Raji (cell line): ENCODE measurements around the gene PHLDB2.

Experiments used
- POLR2A ChIP-seq: IDR thresholded peaks from 2 replicates; pipeline ENCODE4 v1.6.1; 2011; ENCODE audit warnings: low read depth, low read length, control low read depth; ENCODE audit not compliant: insufficient read depth

Gene PHLDB2

DNA sequence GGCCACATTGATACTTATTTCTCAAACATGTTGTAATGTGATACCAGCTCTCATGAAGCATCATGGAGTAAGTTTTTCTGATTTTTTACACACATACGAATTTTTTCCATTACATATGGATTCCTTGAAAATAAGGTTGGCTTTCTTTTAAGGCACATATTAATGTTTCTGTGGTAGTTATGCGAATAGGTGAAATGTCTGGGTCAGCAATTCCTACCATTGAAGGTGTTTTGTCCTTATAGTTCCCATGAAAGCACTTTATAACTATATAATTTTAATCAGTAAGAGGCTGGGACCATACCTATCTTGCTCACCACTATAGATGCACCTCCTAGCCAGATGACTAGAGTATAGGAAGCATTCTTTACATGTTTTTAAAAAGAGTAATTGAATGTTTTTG lies 33.0 kb downstream of the PHLDB2 start:
- no peak for TF ChIP-seq POLR2A

DNA sequence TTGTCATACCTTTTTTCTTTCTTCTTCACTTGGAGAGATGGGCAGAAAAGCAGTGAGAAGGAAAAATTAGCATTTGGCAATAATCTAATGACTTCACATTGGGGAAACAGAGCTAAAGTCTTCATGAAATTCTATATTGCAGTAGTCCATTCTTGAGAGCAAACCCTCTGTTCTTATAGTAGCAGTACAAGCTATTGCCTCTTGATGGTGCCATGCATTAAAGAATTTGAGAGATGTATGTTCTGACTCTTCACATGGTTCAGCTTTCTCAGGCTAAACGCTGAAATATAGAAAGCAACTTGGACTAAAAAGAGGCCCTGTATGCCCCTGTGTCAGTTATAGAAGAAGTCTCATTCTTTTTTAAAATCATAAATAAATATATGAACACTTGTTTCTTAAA lies 36.0 kb downstream of the PHLDB2 start:
- TF ChIP-seq POLR2A: no peak

DNA sequence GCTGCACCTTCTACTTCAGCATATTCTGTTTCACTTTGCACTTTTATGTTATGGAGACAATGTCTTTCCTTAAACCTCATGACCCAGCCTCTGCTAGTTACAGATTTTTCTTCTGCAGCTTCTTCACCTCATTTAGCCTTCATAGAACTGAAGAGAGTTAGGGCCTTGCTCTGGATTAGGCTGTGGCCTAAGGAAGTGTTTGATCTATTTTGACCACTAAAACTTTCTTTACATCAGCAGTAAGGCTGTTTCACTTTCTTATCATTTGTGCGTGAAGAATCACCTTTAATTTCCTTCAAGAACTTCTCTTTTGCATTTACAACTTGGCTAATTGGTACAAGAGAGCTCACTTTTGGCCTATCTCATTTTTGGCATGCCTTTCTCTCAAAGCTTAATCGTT lies 40.9 kb downstream of the PHLDB2 start:
- TF ChIP-seq POLR2A: no peak

DNA sequence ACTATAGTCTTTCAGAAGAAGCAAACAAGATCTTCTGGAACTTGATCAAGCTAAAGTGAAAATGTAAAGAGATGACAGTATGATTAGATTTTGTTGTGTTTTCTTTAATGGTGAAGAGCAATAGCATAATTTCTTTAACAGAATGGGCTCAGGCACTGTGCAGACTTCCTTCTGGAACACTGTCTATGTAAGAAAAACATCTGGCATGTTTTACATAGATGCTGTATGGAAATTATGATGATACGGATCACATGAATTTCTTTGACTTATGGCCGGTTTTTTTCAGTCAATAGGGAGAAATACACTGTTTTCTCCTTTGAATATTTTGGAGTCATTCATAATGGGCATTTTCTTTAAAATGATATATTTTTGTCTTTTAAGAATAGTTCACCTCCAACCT lies 42.6 kb downstream of the PHLDB2 start:
- no peak for TF ChIP-seq POLR2A

DNA sequence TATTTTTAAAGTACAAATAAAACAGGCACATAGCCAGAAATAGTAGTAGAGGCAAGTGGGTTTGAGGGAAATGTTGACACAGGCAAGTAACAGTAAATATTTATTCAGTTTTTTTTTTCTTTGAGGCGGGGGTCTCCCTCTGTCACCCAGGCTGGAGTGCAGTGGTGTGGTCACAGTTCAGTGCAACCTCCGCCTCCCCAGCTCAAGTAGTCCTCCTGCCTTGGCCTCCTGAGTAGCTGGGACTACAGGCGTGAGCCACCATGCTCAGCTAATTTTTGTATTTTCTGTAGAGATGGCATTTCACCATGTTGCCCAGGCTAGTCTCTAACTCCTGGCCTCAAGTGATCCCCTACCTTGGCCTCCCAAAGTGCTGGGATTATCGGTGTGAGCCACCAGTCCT lies 43.5 kb downstream of the PHLDB2 start:
- TF ChIP-seq POLR2A: no peak

DNA sequence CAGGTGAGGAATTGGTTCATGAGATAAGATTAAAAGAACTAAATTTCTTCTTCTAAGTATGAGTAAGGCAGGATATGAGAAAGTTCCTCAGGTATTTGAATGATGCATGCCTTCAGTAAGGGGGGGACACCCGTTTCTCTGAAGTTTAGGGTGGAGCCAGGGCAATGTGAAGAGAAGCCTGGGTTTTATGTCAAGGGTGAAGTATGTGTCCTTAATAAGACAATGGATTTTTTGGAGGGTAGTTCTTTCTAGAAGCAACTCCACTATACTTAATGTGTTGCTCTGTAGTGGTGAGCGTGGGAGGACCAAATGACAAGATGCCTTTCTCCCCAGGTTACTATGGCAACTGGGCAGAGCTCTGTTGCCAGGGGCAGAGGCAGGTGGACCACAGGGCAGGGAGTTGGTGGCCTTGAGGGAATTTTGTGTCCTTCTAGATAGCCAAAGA lies 44.0 kb downstream of the PHLDB2 start:
- no peak for TF ChIP-seq POLR2A

DNA sequence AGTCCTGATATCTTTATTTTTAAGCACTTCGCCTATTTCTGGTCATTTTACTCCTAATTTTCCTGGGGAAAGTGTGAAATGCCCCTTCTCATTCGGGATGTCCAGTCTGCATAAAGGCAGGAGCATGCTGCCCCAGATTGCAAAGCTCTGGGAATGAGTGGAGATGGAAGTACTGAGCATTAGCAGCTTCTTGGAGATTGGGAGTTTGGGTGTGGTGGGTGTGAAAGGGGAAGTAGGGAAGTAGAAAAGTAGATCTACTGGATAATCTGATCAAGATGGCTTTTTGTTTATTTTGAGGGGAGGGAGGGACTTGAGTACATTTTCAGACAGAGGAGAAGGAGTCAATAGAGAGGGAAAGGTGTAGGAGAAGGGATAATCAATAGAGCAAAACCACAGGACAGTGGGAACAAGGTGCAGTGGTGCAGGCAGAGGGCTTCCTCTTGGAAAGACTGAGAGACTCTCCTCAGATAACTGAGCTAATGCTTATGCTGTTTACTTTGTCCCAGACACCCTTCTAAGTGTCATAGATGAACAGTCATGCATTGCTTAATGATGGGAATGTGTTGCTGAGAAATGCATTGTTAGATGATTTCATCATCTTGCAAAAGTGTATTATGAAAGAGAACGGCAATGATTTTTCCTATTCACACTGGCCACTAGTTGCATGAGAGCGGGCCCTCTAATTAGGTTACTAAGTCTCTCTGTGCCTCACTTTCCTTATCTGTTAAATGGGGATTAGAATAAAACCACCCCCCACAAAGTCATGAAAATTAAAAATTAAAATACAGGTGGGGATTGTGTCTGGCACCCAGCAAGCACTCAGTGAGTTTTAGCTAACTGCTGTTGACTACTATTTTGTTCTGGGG lies 45.5 kb downstream of the PHLDB2 start:
- TF ChIP-seq POLR2A: no peak

DNA sequence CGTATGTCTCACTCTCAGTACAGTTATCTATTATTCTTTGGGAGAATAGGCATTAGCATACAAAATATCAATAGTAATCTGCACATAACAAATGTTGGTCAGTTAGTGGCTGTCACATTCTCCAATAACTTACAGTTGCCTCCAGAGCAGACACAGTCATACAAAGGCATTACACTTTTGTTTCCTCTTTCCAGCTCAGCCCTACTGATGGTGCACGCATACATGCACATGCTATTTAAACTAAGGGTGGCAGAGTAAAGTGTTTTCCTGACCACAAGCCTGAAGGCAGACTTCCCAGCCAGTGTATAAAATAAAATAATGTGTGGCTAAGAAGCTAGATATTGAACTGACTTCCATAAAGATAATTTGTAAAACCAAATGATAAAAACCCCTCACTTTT lies 47.6 kb downstream of the PHLDB2 start:
- no peak for TF ChIP-seq POLR2A

DNA sequence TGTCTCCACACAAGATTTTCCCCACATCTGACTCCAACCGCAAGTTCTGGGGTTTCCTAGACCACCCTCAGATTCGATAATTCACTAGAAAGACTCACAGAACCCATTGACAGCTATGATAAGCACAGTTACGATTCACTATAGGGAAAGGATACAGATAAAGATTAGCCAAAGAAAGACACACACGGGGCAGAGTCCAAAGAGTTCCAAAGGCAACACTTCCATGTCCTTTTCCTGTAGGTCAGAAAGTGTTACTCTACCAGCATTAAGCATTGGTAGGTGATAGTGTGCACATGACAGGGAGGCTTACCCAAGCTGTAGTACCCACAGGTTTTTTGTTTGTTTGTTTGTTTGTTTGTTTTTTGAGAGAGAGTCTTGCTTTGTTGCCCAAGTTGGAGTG lies 48.1 kb downstream of the PHLDB2 start:
- no peak for TF ChIP-seq POLR2A

DNA sequence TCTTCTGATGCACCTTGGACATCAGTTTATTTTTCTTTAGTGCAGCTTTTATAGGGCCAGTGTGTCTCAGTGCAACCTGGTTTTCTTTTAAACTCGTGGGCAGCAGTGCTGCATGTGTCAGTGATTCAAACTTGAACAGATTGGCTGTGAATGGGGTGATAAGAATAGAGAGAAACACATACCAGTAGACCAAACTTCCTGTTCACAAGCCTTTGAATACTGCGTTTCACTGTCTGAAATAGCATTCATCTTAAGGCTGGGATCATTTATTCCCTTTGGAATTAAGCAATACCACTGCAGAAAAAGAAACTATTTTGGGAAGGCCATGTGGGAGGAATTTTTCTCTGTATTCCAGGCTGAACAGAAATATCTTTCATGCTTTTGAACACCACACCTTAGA lies 51.7 kb downstream of the PHLDB2 start:
- no peak for TF ChIP-seq POLR2A

DNA sequence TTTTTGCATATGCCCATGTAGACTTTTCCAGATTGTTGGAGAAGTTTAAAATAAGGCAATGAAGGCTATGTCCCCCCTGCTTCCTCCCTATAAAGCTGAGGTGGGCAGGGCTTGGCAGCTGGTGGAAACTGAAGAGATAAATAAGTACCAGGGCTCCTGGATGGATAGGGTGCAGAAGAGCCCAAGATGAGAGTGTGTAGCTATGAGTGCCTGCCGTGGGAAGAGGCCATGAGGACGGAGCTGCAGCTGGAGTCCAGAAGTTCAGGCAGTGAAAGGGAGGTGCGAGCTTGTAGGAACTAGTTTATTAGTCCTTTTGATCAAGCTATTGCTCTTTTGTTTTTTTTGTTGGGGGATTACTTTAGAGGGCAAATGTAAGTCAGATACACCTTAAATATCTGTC lies 52.4 kb downstream of the PHLDB2 start:
- no peak for TF ChIP-seq POLR2A

DNA sequence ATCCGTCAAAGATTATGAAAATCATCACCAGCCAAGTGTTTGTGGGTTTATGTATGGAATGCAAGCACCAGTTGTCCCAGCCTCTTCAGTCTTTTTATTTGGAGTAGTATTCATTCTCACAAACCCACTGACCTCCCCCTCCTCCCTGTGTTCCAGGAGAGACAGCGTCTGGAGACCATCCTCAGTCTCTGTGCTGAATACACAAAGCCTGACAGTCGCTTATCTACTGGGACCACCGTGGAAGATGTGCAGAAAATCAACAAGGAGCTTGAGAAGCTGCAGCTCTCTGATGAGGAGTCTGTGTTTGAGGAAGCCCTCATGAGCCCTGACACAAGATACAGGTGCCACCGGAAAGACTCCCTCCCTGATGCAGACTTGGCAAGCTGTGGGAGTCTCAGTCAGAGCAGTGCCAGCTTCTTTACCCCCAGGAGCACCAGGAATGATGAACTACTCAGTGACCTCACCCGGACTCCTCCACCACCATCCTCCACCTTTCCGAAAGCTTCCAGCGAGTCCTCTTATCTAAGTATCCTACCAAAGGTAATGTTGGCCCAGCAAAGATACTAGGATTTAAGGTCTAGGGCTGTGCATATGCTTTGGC lies 54.2 kb downstream of the PHLDB2 start:
- TF ChIP-seq POLR2A: no peak

DNA sequence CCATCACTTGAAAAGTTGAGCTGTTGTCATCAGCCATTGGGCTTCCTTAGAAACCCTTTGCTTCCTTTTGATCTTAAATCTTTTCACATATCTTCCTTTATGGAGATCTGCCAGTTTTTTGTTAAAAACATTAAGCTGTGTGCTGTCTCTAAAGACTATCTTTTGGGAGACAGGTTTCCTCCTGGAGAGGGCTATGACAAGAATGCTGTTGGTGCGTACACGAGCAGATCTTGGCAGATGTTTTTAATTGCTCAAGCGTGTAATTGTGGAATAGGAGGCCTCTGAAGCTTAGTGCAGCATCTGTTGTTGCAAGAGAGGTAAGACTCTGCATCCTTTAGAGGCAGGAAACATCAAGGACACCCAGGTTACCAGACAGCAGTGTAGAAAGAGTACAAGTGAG lies 56.8 kb downstream of the PHLDB2 start:
- TF ChIP-seq POLR2A: no peak

DNA sequence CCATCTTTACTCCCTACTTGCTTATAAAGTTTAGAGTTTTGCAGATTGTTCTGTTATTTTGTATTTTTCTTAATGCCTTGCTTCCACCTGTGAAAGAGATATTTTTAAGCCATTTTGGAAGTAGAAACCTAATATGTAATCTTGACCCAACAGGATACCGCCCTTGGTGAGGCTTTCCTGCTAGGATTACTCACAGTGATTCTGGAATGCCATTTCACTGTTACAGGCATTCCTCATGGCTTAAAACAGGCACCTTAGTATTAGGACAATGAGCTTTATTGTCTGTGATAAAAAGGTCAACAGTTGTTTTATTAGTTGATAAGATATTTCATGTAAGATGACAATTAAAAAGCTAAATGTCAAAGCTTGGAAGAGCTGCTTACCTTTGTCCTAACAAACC lies 58.2 kb downstream of the PHLDB2 start:
- no peak for TF ChIP-seq POLR2A

DNA sequence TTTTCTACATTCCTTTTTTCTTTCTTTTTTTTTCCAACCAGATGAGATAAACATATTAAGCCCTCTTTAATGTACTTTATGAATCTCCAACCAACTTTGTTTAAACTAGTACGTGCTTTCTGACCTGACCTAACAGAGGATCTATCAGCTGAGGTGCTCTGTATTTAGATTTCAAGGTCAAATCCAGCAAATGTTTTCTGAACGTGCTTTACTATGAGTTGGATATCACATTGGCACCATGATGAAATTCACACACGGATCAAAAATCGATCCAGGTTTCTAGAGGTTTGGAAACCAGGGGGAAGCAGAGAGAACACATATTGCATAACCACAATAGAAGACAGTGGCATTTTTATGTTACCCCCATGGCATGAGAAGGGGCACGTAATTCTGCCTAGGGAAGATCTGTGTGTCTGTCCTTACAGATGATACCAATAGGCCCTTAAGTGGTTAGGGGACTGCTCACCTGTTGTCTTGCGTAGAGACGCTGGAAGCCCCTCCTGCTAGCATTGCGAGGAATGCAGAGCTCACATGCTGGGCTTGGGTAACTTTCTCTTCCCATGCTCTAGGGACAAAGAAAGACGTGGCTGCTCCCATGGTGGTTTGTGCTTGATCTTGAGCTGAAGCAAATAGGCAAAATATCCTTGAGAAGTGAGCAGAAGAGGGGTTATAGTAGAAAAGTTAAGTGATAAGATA lies 60.5 kb downstream of the PHLDB2 start:
- TF ChIP-seq POLR2A: no peak

DNA sequence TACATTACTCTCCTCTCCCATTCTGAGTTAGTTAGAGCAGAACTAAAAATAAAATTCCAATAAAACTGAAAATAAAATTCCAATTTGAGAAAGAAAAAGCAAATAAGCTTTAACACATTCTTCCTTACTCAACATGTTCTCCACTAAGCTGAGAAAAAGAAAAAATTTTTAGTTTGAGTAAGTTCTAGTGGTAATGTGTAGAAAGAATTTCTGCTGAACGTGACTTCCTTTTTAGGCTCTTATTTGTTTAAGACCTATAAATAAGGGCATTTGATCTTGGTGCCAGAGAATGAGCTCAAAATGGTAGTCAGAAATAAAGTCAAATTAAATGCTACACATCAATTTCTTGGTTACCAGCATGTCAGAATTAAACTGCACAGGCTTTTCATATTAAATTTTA lies 62.1 kb downstream of the PHLDB2 start:
- no peak for TF ChIP-seq POLR2A
